HEK293T (cell line): Measurements from ENCODE around the gene CDH4.

ENCODE experiments used
- BHLHE40 ChIP-seq: fragments of 450-650 bp; IDR thresholded peaks from 2 replicates; pipeline ENCODE4 v1.6.1; 2016; ENCODE audit warnings: mild to moderate bottlenecking, moderate library complexity, borderline replicate concordance
- ELF4 ChIP-seq: fragments of 450-650 bp; IDR thresholded peaks from 2 replicates; pipeline ENCODE4 v1.6.1; 2017; ENCODE audit warnings: antibody characterized with exemption
- SUZ12 ChIP-seq: fragments of 450-650 bp; IDR thresholded peaks from 2 replicates; pipeline ENCODE4 v1.6.1; 2016; ENCODE audit warnings: mild to moderate bottlenecking
- TARDBP ChIP-seq: fragments of 450-650 bp; IDR thresholded peaks from 2 replicates; pipeline ENCODE4 v1.6.1; 2016
- ZNF384 ChIP-seq: fragments of 450-650 bp; IDR thresholded peaks from 2 replicates; pipeline ENCODE4 v1.6.1; 2016

DNA sequence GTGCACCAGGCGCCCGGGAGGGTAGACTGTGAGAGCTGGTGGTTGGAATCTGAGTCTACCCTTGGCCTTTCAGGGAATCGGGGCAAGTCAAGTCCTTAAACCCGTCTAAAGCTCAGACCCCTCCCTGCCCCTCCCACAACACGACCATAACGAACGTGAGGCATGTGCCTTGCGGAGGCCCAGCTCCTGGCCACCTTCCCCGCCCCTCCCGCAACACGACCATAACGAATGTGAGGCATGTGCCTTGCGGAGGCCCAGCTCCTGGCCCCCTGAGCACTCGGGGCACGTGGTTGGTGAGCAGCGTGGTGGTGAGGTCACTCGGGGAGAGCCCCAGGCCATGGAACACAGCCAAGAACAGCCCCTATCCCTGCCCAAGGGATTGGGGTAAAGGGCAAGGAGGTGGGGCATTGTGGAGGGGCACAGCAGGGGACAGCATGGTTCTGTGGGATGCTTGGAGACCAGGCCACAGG lies 681.5 kb downstream of the CDH4 start:
- TF ChIP-seq ELF4 (no peak), SUZ12 (no peak), BHLHE40 (no peak), ZNF384 (no peak), TARDBP (no peak)
